ENCODE data around the gene PAQR4. TPM values are rescaled to one million over a fixed set of nuclear protein-coding genes. Genes with fewer than 3 reads are reported as not detected.
"Not testable (repeated sequence)": the region's sequence is repeated elsewhere in the genome, so short reads cannot be mapped to it uniquely, and the experiment has no call there.

PAQR4 gene
- total RNA-seq: 11.4 TPM
- long read RNA-seq, transcript PAQR4-202 (3 exons, 2,793 nt): major isoform, 24 of 38 reads
- long read RNA-seq, partial matches to known transcripts: 0 of 38 reads
- long read RNA-seq, other reads (novel, unspliced or antisense): 11 of 38 reads

DNA sequence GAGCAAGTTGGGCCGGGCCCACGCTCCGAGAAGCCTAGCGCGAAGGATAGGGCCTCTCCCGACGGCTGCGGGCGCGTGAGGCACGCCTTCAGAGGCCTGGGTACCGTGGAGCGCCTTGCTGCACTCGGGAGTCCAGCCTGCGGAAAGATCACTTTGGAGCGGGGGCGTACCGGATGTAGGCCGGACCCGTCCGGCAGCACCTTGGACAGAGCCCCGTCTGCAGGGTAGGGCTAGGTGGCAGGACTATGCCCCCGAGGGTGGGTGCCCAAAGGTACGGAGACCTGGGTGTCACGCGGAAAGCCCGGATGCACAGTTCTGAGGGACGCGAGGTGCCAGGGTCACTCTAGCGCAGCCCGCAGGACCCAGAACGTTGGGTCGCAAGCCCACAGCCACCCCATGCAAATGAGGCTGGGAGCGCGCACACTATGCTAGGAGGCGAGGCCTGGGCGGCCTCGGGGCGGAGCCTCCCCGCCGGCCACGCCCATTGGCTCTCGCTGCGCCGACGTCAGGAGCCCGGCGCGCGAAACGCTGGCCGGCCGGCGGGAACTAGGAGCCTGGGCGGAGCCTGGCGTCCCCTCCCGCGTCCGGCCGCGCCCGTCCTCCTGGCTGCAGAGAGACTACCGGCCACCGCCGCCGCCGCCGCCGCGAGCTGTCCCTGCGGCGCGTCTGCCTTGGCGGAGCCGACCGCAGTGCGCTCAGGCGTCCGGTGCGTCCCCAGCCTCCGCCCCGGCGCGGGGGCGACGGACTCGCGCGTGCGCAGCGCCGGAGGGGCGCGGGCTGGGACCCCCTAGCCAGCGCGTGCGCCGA, at the start of gene PAQR4:
Gene PAQR4, plus strand, starts transcription at position 611 of the 807 bp plus-strand sequence. CDS start 327 bp downstream, outside the sequence.
- ATAC-seq: peak; percentile 93
- intact Hi-C loops (cut with DNase I): no loop called here
- peak; percentile 95 for DNase-seq (ENCODE audit: missing footprints)

- intact Hi-C loops (cut with DNase I): loop anchor here (2.0 kb wide), 1 partner anchor 45 kb away; no protein-coding TSS in a partner anchor
- ATAC-seq (peak; percentile 67), DNase-seq (ENCODE audit: missing footprints) (no peak)
Measured at GRCh38 chr16:2919511-2920255, 49.5 kb upstream of the PAQR4 start.

GRCh38 chr16:2923481-2923880, 45.7 kb upstream of the PAQR4 start:
- intact Hi-C loops (cut with DNase I): no loop called here
- no peak for DNase-seq (ENCODE audit: missing footprints)
- ATAC-seq: no peak

DNA sequence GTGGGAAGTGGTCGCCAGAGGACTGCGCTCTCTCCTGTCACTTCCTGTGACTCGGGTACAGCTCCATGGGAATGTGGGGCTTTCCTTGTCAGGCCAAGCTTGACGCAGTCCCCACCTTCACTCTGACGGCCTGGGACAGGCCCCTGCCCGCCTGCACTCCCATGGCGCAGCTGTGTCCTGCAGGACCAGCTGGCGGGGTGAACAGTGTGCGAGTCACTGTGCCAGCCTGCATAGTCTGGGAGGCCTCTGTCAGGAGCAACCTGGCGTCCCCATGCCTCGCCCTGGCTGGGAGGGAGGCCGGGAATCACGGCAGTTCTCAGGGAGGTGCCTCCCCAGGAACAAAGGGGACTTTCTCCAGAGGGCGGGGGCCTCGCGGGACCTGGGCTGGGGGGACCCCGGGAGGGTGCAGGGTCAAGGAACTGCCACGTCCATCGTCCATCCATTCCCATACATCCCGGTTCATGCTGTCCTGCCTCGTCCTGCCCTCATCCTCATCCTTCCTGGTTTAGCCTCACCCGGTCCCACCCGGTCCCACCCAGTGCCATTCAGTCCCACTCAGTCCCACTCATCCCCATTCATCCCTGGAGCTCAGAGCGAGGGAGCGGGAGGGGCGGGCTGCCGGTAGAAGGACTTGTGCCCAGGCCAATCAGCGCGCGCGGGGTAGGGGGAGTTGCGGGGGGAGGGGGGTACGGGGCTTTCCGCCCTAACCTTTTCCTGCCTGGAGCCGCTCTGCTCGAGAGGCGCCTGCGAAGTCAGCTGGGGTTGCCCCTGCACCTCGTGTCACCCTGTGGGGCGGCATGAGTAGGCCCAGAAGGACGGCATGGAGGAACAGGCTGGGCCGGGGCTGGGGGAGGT, 44.0 kb upstream of the PAQR4 start:
- ATAC-seq (no peak), DNase-seq (ENCODE audit: missing footprints) (no peak)
- intact Hi-C loops (cut with DNase I): no loop called here

DNA sequence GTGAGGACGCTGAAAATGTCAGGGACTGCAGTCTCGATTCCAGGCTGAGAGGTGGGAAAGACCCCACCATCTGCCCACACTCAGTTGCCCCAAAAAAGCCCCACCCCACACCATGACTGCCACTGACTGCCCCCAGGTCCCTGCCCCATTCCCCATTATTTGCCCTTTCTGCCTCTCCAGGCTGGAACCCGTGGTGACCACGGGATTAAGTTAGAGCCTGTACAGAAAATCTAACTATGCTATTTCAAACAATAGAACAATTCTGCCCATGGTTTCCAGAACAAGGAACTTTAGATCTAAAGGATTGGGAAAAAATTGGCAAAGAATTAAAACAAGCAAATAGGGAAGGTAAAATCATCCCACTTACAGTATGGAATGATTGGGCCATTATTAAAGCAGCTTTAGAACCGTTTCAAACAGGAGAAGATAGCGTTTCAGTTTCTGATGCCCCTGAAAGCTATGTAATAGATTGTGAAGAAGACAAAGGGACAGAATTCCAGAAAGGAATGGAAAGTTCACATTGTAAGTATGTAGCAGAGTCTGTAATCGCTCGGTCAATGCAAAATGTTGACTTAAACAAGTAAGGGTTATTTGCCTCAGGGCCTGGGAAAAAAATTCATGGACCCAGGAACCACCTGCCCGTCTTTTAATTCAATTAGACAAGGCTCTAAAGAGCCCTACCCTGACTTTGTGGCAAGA, 43.0 kb upstream of the PAQR4 start:
- intact Hi-C loops (cut with DNase I): no loop called here
- DNase-seq (ENCODE audit: missing footprints): no peak
- ATAC-seq: no peak

GRCh38 chr16:2926650-2926999, 42.5 kb upstream of the PAQR4 start:
- intact Hi-C loops (cut with DNase I): no loop called here
- ATAC-seq (no peak), DNase-seq (ENCODE audit: missing footprints) (no peak)

DNA sequence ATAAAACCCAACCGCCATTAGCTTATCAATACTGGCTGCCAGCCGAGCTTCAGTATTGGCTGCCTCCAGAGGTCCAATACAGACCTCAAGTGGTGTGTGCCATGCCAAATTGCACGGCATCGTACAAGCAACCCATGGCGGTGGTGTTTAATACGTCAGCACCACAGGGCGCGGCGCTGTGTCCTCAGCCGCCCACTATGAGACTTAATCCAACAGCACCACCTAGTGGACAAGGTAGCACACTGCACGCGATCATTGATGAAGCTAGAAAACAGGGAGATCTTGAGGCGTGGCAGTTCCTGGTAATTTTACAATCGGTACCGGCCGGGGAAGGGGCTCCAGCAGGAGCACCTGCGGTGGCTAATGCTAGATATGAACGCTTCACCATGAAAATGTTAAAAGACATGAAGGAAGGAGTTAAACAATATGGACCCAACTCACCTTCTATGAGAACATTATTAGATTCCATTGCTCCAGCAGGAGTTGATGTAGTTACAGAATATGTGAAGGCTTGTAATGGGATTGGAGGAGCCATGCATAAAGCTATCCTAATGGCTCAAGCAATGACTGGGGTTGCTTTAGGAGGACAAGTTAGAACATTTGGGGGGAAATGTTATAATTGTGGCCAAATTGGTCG, 42.0 kb upstream of the PAQR4 start:
- intact Hi-C loops (cut with DNase I): no loop called here
- DNase-seq (ENCODE audit: missing footprints): peak; percentile 96
- peak; percentile 89 for ATAC-seq

DNA sequence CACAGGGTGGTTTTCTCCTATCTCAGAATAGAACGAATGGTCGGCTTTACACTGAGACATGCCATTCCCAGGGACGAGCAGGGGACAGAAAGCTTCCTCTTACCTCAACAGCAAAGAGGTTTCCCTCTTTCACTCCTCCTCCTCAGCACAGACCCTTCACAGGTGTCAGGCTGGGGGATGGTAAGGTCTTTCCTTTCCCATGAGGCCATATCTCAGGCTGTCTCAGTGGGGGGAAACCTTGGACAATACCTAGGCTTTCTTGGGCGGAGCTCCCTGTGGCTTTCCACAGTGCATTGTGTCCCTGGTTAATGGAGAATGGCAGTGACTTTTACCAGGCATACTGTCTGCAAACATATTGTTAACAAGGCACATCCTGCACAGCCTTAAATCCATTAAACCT, 41.0 kb upstream of the PAQR4 start:
- intact Hi-C loops (cut with DNase I); ATAC-seq: not testable (repeated sequence)

DNA sequence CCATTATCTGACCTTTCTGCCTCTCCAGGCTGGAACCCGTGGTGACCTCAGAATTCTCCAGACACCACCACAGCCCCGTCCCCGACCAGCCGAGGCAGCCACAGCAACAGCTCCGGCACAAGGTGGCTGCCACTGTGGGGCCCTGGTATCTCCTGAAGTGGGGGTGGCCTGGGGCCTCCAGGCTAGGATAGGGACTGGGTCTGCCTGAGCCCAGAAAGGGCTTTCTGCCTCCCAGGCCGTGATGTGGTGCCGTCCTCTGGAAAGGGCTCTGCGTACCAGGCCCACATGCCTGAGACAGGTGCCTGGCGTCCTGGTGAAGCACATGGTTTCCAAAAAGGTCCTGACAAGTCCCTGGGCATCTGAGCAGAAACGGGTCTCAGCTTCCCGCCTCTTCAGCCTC, 40.4 kb upstream of the PAQR4 start:
- intact Hi-C loops (cut with DNase I): no loop called here
- ATAC-seq (no peak), DNase-seq (ENCODE audit: missing footprints) (no peak)

More for the DNA sequence above, 41.0 kb upstream of the PAQR4 start:
- not testable (repeated sequence) for DNase-seq (ENCODE audit: missing footprints)

- DNase-seq (ENCODE audit: missing footprints): no peak
- intact Hi-C loops (cut with DNase I): no loop called here
- ATAC-seq: no peak
Measured at GRCh38 chr16:2929693-2930092, 39.5 kb upstream of the PAQR4 start.

DNA sequence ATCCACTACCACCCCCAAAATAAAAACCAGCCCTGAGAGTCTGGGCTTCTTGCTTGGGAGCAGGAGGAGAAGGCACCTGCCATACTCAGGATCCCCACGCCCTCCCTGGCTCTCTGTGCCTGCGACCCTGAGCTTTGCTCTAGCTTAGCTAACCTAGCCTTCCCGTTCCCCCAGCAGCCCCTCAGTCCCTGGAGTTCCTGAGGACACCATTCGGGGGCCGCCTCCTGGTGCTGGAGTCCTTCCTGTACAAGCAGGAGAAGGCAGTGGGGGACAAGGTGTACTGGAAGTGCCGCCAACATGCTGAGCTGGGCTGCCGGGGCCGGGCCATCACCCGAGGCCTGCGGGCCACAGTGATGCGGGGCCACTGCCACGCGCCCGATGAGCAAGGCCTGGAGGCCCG, 38.9 kb upstream of the PAQR4 start:
- DNase-seq (ENCODE audit: missing footprints) (no peak), ATAC-seq (no peak)
- intact Hi-C loops (cut with DNase I): no loop called here

DNA sequence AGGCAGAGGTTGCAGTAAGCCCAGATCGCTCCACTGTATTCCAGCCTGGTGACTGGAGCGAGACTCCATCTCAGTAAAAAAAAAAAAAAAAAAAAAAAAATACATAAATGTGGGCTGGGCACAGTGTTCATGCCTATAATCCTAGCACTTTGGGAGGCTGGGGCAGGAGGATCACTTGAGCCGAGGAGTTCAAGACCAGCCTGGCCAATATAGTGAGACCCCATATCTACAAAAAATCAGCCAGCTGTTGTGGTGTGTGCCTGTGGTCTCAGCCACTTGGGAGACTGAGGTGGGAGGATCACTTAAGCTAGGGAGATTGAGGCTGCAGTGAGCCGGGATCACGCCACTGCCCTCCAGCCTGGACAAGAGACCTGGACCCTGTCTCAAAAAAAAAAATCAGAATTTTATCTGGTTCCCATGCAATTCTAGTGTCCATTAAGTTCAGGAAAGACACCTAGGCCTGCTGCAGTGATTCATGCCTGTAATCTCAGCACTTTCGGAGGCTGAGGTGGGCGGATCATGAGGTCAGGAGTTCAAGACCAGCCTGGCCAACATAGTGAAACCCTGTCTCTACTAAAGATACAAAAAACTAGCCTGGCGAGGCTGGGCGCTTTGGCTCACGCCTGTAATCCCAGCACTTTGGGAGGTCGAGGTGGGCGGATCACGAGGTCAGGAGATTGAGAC, 37.8 kb upstream of the PAQR4 start:
- intact Hi-C loops (cut with DNase I); DNase-seq (ENCODE audit: missing footprints); ATAC-seq: not testable (repeated sequence)

GRCh38 chr16:2933136-2933535, 36.0 kb upstream of the PAQR4 start:
- DNase-seq (ENCODE audit: missing footprints): no peak
- intact Hi-C loops (cut with DNase I): no loop called here

DNA sequence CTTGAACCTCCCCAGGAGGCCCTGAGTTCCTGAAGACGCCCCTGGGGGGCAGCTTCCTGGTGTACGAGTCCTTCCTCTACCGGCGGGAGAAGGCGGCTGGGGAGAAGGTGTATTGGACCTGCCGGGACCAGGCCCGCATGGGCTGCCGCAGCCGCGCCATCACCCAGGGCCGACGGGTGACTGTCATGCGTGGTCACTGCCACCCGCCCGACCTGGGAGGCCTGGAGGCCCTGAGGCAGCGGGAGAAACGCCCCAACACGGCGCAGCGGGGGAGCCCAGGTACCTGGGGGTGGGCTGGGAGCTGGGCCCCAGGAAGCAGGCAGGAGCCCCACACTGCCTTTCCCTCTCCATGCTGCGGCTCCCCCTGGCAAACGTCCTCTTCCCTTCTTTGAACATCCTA, 35.4 kb upstream of the PAQR4 start:
- intact Hi-C loops (cut with DNase I): no loop called here
- ATAC-seq: no peak

More at GRCh38 chr16:2933136-2933535, 36.0 kb upstream of the PAQR4 start:
- ATAC-seq: no peak

DNA sequence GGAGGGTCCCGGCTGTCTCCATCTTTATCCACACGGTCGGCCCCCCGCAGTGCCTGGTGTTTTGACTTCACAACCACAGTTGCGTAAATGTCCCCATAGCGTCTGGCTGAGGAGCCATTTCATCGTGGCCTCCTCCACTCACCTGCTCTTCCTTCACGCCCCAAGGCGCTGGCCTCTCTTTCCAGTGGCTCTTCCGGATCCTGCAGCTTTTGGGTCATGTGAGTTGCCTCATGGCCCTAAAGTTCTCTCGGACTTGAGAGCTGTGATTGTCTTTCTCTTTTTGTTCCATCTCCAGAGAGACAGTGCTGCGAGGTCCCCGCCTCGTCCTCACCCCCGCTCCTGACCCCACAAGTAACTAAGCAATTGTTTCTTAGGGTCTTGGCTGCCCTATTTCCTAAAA, 34.7 kb upstream of the PAQR4 start:
- intact Hi-C loops (cut with DNase I): no loop called here
- ATAC-seq (no peak), DNase-seq (ENCODE audit: missing footprints) (no peak)

More for the DNA sequence above, 35.4 kb upstream of the PAQR4 start:
- no peak for DNase-seq (ENCODE audit: missing footprints)

GRCh38 chr16:2936436-2937011, 32.6 kb upstream of the PAQR4 start:
- DNase-seq (ENCODE audit: missing footprints): no peak
- intact Hi-C loops (cut with DNase I): no loop called here
- no peak for ATAC-seq

DNA sequence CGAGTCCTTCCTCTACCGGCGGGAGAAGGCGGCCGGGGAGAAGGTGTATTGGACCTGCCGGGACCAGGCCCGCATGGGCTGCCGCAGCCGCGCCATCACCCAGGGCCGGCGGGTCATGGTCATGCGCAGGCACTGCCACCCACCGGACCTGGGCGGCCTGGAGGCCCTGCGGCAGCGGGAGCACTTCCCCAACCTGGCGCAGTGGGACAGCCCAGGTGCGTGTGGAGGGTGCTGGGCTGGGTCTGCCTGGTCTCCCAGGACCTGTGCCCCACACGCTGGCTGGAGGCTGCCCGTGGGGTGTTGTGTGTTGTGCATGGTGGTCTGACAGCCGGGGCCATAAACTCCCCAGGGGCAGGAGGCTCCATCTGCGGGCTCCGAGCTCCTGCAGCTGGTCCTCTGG, 32.0 kb upstream of the PAQR4 start:
- no peak for DNase-seq (ENCODE audit: missing footprints)
- intact Hi-C loops (cut with DNase I): no loop called here
- ATAC-seq: no peak
